ENCODE measurements around the gene RFPL2. TPM values are rescaled to one million over a fixed set of nuclear protein-coding genes. Genes with fewer than 3 reads are reported as not detected.
"Not testable (repeated sequence)": the region's sequence is repeated elsewhere in the genome, so short reads cannot be mapped to it uniquely, and the experiment has no call there.

Gene RFPL2
- total RNA-seq, 3 donors from 2014 or later (not counting 1 experiment from before 2014, with no cell fraction given) = 0.14 to 0.34 TPM; not detected in 1

- Mint-ChIP-seq H3K36me3 (no peaks in the 10 kb centered on the region), H3K4me3 (peak overlapping the region; percentile 81), H3K9me3 (no peaks in the 10 kb centered on the region), H3K27ac (no peak overlapping the region), H3K4me1 (peaks cover 10 to 36% of the 10 kb centered on the region in 2 donors), H3K27me3 (ENCODE audit: low read depth in 2 of 2) (peaks cover 24 to 34% of the 10 kb centered on the region in 2 donors)
- no peaks in the 10 kb centered on the region for H3K9me3 ChIP-seq (ENCODE audit: control insufficient read depth, insufficient read depth, low read length)
- no peak overlapping the region for H3K4me3 ChIP-seq (ENCODE audit: low read length)
- DNase-seq = no peak
- no peak for ATAC-seq
- peaks cover 58% of the 10 kb centered on the region for H3K4me1 ChIP-seq (ENCODE audit: control insufficient read depth, insufficient read depth, low read length)
- intact Hi-C loops (cut with micrococcal nuclease) = loop anchor here (10.0 kb wide), 1 partner anchor 273 kb away; the partner anchor contains the start of gene FBXO7
- WGBS (ENCODE audit: insufficient coverage) = 30% methylated on average over 4 of the region's 4 CpGs
- H3K27me3 ChIP-seq (ENCODE audit: control insufficient read depth, insufficient read depth, low read length) = peaks cover 4% of the 10 kb centered on the region
- no peak for TF ChIP-seq CTCF (IDR thresholded peaks at IDR 0.05)
- no peak overlapping the region for H3K27ac ChIP-seq (ENCODE audit: low read length)
- no peaks in the 10 kb centered on the region for H3K36me3 ChIP-seq (ENCODE audit: control insufficient read depth, insufficient read depth, low read length)
Observed at GRCh38 chr22:32202161-32202538, 2.7 kb downstream of the RFPL2 start.

- ATAC-seq = no peak
- intact Hi-C loops (cut with micrococcal nuclease) = loop anchor here (10.0 kb wide), 1 partner anchor 274 kb away; the partner anchor contains the start of gene FBXO7
- TF ChIP-seq CTCF (IDR thresholded peaks at IDR 0.05) = no peak
- H3K27ac ChIP-seq (ENCODE audit: low read length) = no peak overlapping the region
- no peaks in the 10 kb centered on the region for H3K9me3 ChIP-seq (ENCODE audit: control insufficient read depth, insufficient read depth, low read length)
- H3K4me3 ChIP-seq (ENCODE audit: low read length) = no peak overlapping the region
- WGBS (ENCODE audit: insufficient coverage) = 34% methylated on average over 10 of the region's 10 CpGs
- Mint-ChIP-seq H3K27me3 (ENCODE audit: low read depth in 2 of 2) (peaks cover 19 to 31% of the 10 kb centered on the region in 2 donors), H3K27ac (no peak overlapping the region), H3K4me1 (peaks cover under 1 to 22% of the 10 kb centered on the region in 2 donors), H3K4me3 (no peak overlapping the region), H3K9me3 (no peaks in the 10 kb centered on the region), H3K36me3 (no peaks in the 10 kb centered on the region)
- H3K27me3 ChIP-seq (ENCODE audit: control insufficient read depth, insufficient read depth, low read length) = peaks cover 4% of the 10 kb centered on the region
- peak in 1 of 2 donors; percentile 55 for DNase-seq
- no peaks in the 10 kb centered on the region for H3K36me3 ChIP-seq (ENCODE audit: control insufficient read depth, insufficient read depth, low read length)
- peaks cover 44% of the 10 kb centered on the region for H3K4me1 ChIP-seq (ENCODE audit: control insufficient read depth, insufficient read depth, low read length)
Observed at GRCh38 chr22:32200752-32201151, 4.1 kb downstream of the RFPL2 start.

- Mint-ChIP-seq H3K9me3 (no peaks in the 10 kb centered on the region), H3K27ac (no peak overlapping the region), H3K4me1 (peaks cover 0 to 15% of the 10 kb centered on the region in 2 donors), H3K36me3 (no peaks in the 10 kb centered on the region), H3K4me3 (no peak overlapping the region), H3K27me3 (ENCODE audit: low read depth in 2 of 2) (peaks cover 26 to 31% of the 10 kb centered on the region in 2 donors)
- ATAC-seq = no peak
- H3K4me1 ChIP-seq (ENCODE audit: control insufficient read depth, insufficient read depth, low read length) = peaks cover 37% of the 10 kb centered on the region
- no peaks in the 10 kb centered on the region for H3K36me3 ChIP-seq (ENCODE audit: control insufficient read depth, insufficient read depth, low read length)
- peaks cover 4% of the 10 kb centered on the region for H3K27me3 ChIP-seq (ENCODE audit: control insufficient read depth, insufficient read depth, low read length)
- WGBS (ENCODE audit: insufficient coverage) = 86% methylated on average over 7 of the region's 7 CpGs
- no peak for TF ChIP-seq CTCF (IDR thresholded peaks at IDR 0.05)
- no peak overlapping the region for H3K27ac ChIP-seq (ENCODE audit: low read length)
- DNase-seq = no peak
- H3K4me3 ChIP-seq (ENCODE audit: low read length) = no peak overlapping the region
- intact Hi-C loops (cut with micrococcal nuclease) = loop anchor here (10.0 kb wide), 1 partner anchor 275 kb away; the partner anchor contains the start of gene FBXO7
- H3K9me3 ChIP-seq (ENCODE audit: control insufficient read depth, insufficient read depth, low read length) = no peaks in the 10 kb centered on the region
Observed at GRCh38 chr22:32199961-32200360, 4.9 kb downstream of the RFPL2 start.

- no peaks in the 10 kb centered on the region for H3K9me3 ChIP-seq (ENCODE audit: control insufficient read depth, insufficient read depth, low read length)
- peaks cover 4% of the 10 kb centered on the region for H3K27me3 ChIP-seq (ENCODE audit: control insufficient read depth, insufficient read depth, low read length)
- Mint-ChIP-seq H3K4me3 (no peak overlapping the region), H3K27ac (no peak overlapping the region), H3K36me3 (no peaks in the 10 kb centered on the region), H3K9me3 (no peaks in the 10 kb centered on the region), H3K4me1 (peaks cover 0 to 9% of the 10 kb centered on the region in 2 donors), H3K27me3 (ENCODE audit: low read depth in 2 of 2) (peaks cover 27 to 29% of the 10 kb centered on the region in 2 donors)
- H3K4me1 ChIP-seq (ENCODE audit: control insufficient read depth, insufficient read depth, low read length) = peaks cover 36% of the 10 kb centered on the region
- DNase-seq = no peak
- ATAC-seq = no peak
- intact Hi-C loops (cut with micrococcal nuclease) = no loop called here
- H3K27ac ChIP-seq (ENCODE audit: low read length) = no peak overlapping the region
- WGBS (ENCODE audit: insufficient coverage) = 93% methylated on average over 6 of the region's 6 CpGs
- TF ChIP-seq CTCF (IDR thresholded peaks at IDR 0.05) = no peak
- H3K36me3 ChIP-seq (ENCODE audit: control insufficient read depth, insufficient read depth, low read length) = no peaks in the 10 kb centered on the region
- H3K4me3 ChIP-seq (ENCODE audit: low read length) = no peak overlapping the region
Observed at GRCh38 chr22:32199341-32199740, 5.5 kb downstream of the RFPL2 start.

GRCh38 chr22:32197553-32198226 is 7.2 kb downstream of the RFPL2 start:
- DNase-seq; H3K4me3 ChIP-seq (ENCODE audit: low read length); H3K9me3 Mint-ChIP-seq; H3K9me3 ChIP-seq (ENCODE audit: control insufficient read depth, insufficient read depth, low read length); H3K27ac ChIP-seq (ENCODE audit: low read length); intact Hi-C loops (cut with micrococcal nuclease); H3K4me1 Mint-ChIP-seq; H3K36me3 Mint-ChIP-seq; H3K27ac Mint-ChIP-seq; H3K27me3 ChIP-seq (ENCODE audit: control insufficient read depth, insufficient read depth, low read length); H3K36me3 ChIP-seq (ENCODE audit: control insufficient read depth, insufficient read depth, low read length); ATAC-seq; H3K4me3 Mint-ChIP-seq: not testable (repeated sequence)
- H3K27me3 Mint-ChIP-seq (ENCODE audit: low read depth in 2 of 2) = peaks cover 25 to 27% of the 10 kb centered on the region in 2 donors
- 89% methylated on average over 4 of the region's 5 CpGs for WGBS (ENCODE audit: insufficient coverage)
- H3K4me1 ChIP-seq (ENCODE audit: control insufficient read depth, insufficient read depth, low read length) = peaks cover 24% of the 10 kb centered on the region

Measured in natural killer cell (primary cell).